ENCODE data around the gene LEAP2. TPM values are rescaled to one million over a fixed set of nuclear protein-coding genes. Genes with fewer than 3 reads are reported as not detected.

LEAP2 gene
- total and polyA plus RNA-seq, 12 donors: 0.49 to 3.9 (median 0.92) TPM

- Histone ChIP-seq H3K4me3 (peak overlapping the region in 9 of 10 donors; percentile 67 to 89 (median 77)), H3K4me1 (peaks cover 6 to 33% (median 19%) of the 10 kb centered on the region in 9 donors), H3K36me3 (peaks cover 0 to 14% (median 0%) of the 10 kb centered on the region in 9 donors), H3K27ac (no peak overlapping the region), H3K9me3 (no peaks in the 10 kb centered on the region), H3K27me3 (peaks cover 0 to 72% (median 0%) of the 10 kb centered on the region in 7 donors)
- TF ChIP-seq CTCF (IDR thresholded peaks at IDR 0.05): no peak
- intact Hi-C loops (cut with DNase I): loop anchor here in 5 of 10 donors (5.0 to 10.0 kb wide), 4 partner anchors 53 to 454 kb away; no protein-coding TSS in a partner anchor
- WGBS, 2 donors: 72 to 74% methylated on average over 4 of the region's 4 CpGs
- ATAC-seq (peak in 1 of 8 donors; percentile 1), DNase-seq (no peak)
Observed at GRCh38 chr5:132828846-132829494, 44.5 kb upstream of the LEAP2 start.

GRCh38 chr5:132829742-132830435 is 43.6 kb upstream of the LEAP2 start:
- intact Hi-C loops (cut with DNase I): loop anchor here (1.0 to 10.0 kb wide), 9 partner anchors 37 to 455 kb away; partner anchors contain the start of genes GDF9 (in 8 of the 10) and UQCRQ (in 8 of the 10)
- peak in 8 of 9 donors; percentile 88 to 98 (median 93) for TF ChIP-seq CTCF (IDR thresholded peaks at IDR 0.05)
- ATAC-seq (peak; percentile 88 to 94 (median 90)), DNase-seq (peak; percentile 78 to 80)
- Histone ChIP-seq H3K27me3 (peaks cover 0 to 62% (median 0%) of the 10 kb centered on the region in 7 donors), H3K4me1 (peaks cover 6 to 33% (median 19%) of the 10 kb centered on the region in 9 donors), H3K36me3 (peaks cover 0 to 5% (median 0%) of the 10 kb centered on the region in 9 donors), H3K27ac (peak overlapping the region; percentile 55 to 92 (median 86)), H3K9me3 (no peaks in the 10 kb centered on the region), H3K4me3 (peak overlapping the region; percentile 46 to 89 (median 77))
- 3 to 5% methylated on average over 66 to 75 of the region's 75 CpGs for WGBS, 2 donors

GRCh38 chr5:132830436-132831094 is 42.9 kb upstream of the LEAP2 start, which contains the start of gene SHROOM1:
TSS of gene SHROOM1 (minus strand) at chr5:132830647. CDS start at chr5:132826140, 4,507 bp downstream.
- Histone ChIP-seq H3K27ac (peak within 1 kb of the TSS; percentile 55 to 92 (median 86)), H3K9me3 (no peaks in the 10 kb centered on the region), H3K4me1 (peaks cover 6 to 33% (median 19%) of the 10 kb centered on the region in 9 donors), H3K4me3 (peak within 1 kb of the TSS; percentile 46 to 89 (median 77)), H3K27me3 (peaks cover 0 to 57% (median 0%) of the 10 kb centered on the region in 7 donors), H3K36me3 (no peaks in the 10 kb centered on the region)
- WGBS, 2 donors: 5 to 6% methylated on average over 73 to 78 of the region's 78 CpGs
- intact Hi-C loops (cut with DNase I): loop anchor here in 9 of 10 donors (1.0 to 10.0 kb wide), 6 partner anchors 36 to 214 kb away; partner anchors contain the start of genes GDF9 (in 8 of the 9) and UQCRQ (in 8 of the 9)
- ATAC-seq (peak; percentile 77 to 89 (median 84)), DNase-seq (peak; percentile 66 to 71)
- TF ChIP-seq CTCF (IDR thresholded peaks at IDR 0.05): no peak
